ENCODE measurements around the gene ATG2A. TPM values are rescaled to one million over a fixed set of nuclear protein-coding genes. Genes with fewer than 3 reads are reported as not detected.

The ATG2A gene
- total RNA-seq, 1 experiment from 2014 or later = 24.7 TPM

- Histone ChIP-seq H3K79me2 (ENCODE audit: insufficient read depth, low read length) (peaks cover 13% of the 10 kb centered on the region; the same call in 1 of the 2 replicates), H3K4me1 (ENCODE audit: control insufficient read depth in 1 of 2, insufficient read depth in 2 of 2, low read length in 2 of 2) (peaks cover 18 to 40% of the 10 kb centered on the region in 2 experiments), H4K20me1 (ENCODE audit: insufficient read depth) (no peaks in the 10 kb centered on the region), H3K9ac (ENCODE audit: low read length) (no peak overlapping the region), H3K36me3 (ENCODE audit: control insufficient read depth in 1 of 2, insufficient read depth in 2 of 2, low read length in 2 of 2) (no peaks in the 10 kb centered on the region), H2AFZ (ENCODE audit: low read depth, low read length, poor library complexity, severe bottlenecking) (no peak overlapping the region), H3K4me3 (replicated peaks in 1 of 2; ENCODE audit: low read depth in 1 of 2, low read length in 2 of 2) (no peak overlapping the region), H3K9me2 (ENCODE audit: insufficient read depth) (no peaks in the 10 kb centered on the region), H3K9me3 (ENCODE audit: control insufficient read depth in 1 of 2, insufficient read depth in 1 of 2, low read depth in 1 of 2, low read length in 2 of 2) (no peaks in the 10 kb centered on the region), H3K27me3 (ENCODE audit: insufficient read depth, low read length) (no peaks in the 10 kb centered on the region), H3K4me2 (ENCODE audit: low read length) (no peak overlapping the region), H3K27ac (ENCODE audit: low read depth, low read length) (no peak overlapping the region)
- ATAC-seq = no peak
- CTCF ChIA-PET = interaction anchor here (2.8 kb wide), 1 partner anchor 77 kb away, joined by 7 read pairs; the partner anchor contains the start of gene BATF2
- no peak for DNase-seq (ENCODE audit: low read depth, low spot score)
- no TSS peak for BruUV-seq (replicated peaks)
- TF ChIP-seq ZFX (IDR thresholded peaks at IDR 0.05) = no peak
- TF ChIP-seq SRF (IDR thresholded peaks at IDR 0.05; ENCODE audit: low read depth) = no peak
- no peak for TF ChIP-seq FOSL1 (IDR thresholded peaks at IDR 0.05; ENCODE audit: low read depth)
- no peak for TF ChIP-seq POLR2AphosphoS5 (IDR thresholded peaks at IDR 0.05; ENCODE audit: low read depth, low read length)
- TF ChIP-seq EZH2 (IDR thresholded peaks at IDR 0.05) = no peak
- no peak for TF ChIP-seq RAD21 (IDR thresholded peaks at IDR 0.05; ENCODE audit: low read depth)
- no peak for TF ChIP-seq ZNF274 (IDR thresholded peaks at IDR 0.05; ENCODE audit: low read depth, low read length)
- TF ChIP-seq EGR1 (IDR thresholded peaks at IDR 0.05; ENCODE audit: low read depth) = no peak
- no peak for TF ChIP-seq CTCF (IDR thresholded peaks at IDR 0.05 in 2 of 3, conservative IDR thresholded peaks at IDR 0.05 in 1 of 3; ENCODE audit: borderline replicate concordance in 1 of 3, insufficient read depth in 1 of 3, low read depth in 2 of 3, low read length in 2 of 3)
- TF ChIP-seq TCF7L2 (IDR thresholded peaks at IDR 0.05; ENCODE audit: borderline replicate concordance, extremely low read depth, insufficient read depth, insufficient read length) = no peak
- no peak for TF ChIP-seq MAX (IDR thresholded peaks at IDR 0.05)
- no peak for TF ChIP-seq SIN3A (IDR thresholded peaks at IDR 0.05; ENCODE audit: low read depth)
- TF ChIP-seq JUND (IDR thresholded peaks at IDR 0.05) = no peak
- TF ChIP-seq ZBTB33 (IDR thresholded peaks at IDR 0.05; ENCODE audit: extremely low read depth, insufficient replicate concordance, low read length) = no peak
- TF ChIP-seq EZH2phosphoT487 (IDR thresholded peaks at IDR 0.05; ENCODE audit: borderline replicate concordance) = no peak
- no peak for TF ChIP-seq ATF3 (IDR thresholded peaks at IDR 0.05)
- TF ChIP-seq SP1 (IDR thresholded peaks at IDR 0.05; ENCODE audit: low read depth) = no peak
- no peak for TF ChIP-seq REST (IDR thresholded peaks at IDR 0.05; ENCODE audit: low read depth)
- no peak for TF ChIP-seq ELF1 (IDR thresholded peaks at IDR 0.05; ENCODE audit: borderline replicate concordance, low read depth)
- intact Hi-C loops (cut with micrococcal nuclease) = loop anchor here (5.0 to 10.0 kb wide), 2 partner anchors 108 to 195 kb away; partner anchors contain the start of genes SNX15, TM7SF2 and ZNHIT2
- POLR2A ChIA-PET = interaction anchor here (0.7 to 1.3 kb wide), 4 partner anchors 14 to 558 kb away, joined by 3 read pairs; no protein-coding TSS in a partner anchor
- RAD21 ChIA-PET (ENCODE audit: low non-redundant PET in 1 of 2, low total read pairs in 2 of 2, uncharacterized antibody in 2 of 2, unreplicated experiment in 2 of 2) = no interaction called here
Measured at GRCh38 chr11:64919627-64920026, 2.6 kb upstream of the ATG2A start.

Measured in HCT116 (cell line).